HG03521 (cell line): ENCODE results near the gene ZNF574.

Source experiments
- ATAC-seq: cut with Tn5 transposase; IDR thresholded peaks from one replicate; pipeline ENCODE4 v1.9.1; 2021; ENCODE audit warnings: mild to moderate bottlenecking, moderate library complexity; ENCODE audit not compliant: unreplicated experiment

ZNF574 gene

DNA sequence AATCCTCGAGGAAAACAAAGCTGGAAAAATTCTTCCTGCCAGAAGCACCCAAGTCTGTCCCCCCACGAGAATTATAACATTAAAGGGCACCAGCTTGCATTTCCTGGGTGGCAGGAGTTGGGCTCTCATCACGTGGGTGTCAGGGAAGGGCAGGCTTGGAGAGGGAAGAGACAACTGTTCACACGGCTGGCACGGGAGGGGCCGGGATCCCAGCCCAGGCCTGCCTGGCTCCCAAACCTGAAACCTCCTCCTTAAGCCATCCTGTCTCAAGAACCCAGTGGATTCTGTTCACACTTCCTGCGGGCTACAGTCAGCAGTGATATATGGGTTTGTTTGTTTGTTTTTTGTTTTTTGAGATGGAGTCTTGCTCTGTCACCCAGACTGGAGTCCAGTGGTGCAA lies 18.1 kb upstream of the ZNF574 start:
- ATAC-seq, result no peak

DNA sequence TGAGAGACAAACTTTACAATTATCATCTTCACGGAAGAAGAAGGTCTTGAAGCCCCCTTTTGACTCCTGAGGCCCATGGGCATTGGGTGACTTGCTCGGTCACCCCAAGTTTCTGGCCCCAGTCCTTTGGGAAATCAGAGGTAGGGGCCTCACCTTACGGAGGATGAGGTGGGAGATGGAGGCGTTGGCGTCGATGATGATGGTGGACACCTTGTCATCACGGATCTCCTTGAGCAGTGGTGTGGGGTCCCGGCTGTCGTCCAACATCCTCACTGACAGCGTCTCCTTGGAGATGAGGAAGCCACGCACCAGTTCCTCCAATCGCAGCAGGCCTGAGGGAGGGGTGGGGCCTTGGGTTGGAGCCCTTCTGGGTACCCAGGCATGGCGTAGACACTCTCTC lies 16.8 kb upstream of the ZNF574 start:
- ATAC-seq, result no peak

DNA sequence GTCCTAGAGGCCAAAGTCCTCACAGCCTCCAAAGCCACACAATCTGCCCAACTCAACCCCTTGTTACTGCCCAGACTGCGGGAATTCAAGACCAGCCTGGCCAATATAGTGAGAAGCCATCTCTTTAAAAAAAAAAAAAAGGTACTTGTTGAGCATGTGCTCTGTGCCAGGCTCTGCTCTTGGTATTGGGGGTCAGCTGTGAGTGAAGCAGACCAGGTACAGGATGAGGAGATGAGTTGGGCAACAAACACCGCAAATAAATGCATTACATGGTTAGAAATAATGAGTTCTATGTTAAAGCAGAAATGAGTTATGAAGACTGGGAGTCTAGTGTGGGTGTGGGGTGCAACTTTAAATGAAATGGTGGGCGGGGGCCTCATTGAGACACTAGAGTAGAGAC lies 15.8 kb upstream of the ZNF574 start:
- ATAC-seq, result no peak

DNA sequence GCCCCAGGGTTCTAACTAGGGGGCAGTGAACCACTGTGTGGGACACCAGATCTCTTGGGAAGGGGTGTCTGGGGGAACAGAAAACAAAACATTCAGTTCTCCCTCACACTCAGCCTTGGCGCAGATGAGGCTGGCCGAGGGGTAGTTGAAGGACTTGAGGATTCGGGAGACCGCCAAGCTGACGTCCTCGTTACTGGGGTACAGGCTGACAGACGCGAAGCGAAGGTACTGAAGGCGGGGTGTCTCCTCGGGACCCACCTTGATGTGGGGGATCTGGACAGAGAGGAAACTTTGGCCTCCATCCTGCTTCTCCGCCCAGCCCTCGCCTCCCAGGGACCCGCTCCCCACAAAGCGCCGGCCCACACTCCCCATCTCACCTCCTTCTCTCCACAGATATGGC lies 13.6 kb upstream of the ZNF574 start:
- ATAC-seq, result no peak

DNA sequence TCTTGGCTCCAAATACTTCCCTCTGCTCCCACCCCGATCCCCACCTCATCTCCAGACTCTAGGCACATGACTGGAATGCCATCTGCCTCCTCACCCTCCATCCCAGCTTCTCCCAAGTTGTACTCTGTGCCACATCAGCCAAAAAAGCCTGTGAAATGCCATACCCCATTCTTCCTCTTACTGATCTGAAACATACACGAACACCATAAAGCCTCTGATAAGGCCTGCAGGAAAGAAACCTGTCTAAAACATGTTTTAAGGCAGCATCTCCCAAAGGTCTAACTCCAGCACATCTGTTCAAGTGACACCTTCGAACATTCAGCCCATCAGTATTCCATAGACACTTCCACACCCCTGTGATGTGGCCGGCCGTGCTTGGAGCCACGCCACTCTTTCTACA lies 11.5 kb upstream of the ZNF574 start:
- no peak for ATAC-seq

DNA sequence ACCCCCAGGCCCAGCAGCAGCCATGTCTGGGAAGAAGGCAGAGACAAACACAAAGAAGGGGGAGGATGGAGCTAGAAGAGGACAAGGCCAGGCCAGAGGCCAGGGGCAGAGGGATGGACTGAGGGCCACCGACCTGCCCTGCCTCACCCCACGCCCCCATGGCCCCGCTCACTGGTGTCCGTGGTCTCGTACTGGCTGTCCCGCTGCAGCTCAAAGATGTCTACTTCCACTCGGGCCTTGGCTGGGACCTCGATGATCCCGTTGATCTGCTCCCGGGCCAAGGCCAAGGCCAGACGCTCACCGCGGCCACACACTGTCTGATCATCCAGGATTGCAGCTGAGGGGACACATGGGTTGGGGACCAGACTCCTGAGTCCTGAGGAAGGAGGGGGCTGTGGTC lies 10.9 kb upstream of the ZNF574 start:
- no peak for ATAC-seq

DNA sequence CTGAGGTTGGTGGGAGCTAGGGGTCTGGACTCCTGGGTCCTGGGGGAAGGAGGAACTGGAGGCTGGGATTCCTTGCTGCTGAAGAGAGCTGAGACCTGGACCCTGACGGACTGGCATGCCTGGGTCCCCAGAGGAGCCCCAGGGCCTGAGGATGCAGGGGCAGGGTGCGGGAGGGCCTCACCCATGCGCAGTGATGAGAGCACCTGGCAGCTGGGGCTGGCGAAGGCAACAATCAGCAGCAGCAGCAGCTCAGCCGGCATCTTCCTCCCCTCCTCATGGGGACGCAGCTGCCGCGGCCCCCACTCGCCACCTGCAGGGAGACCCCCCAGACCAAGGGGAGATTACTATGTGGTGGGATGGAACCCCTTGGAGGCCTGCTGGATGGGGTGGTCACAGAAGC lies 10.5 kb upstream of the ZNF574 start:
- no peak for ATAC-seq

DNA sequence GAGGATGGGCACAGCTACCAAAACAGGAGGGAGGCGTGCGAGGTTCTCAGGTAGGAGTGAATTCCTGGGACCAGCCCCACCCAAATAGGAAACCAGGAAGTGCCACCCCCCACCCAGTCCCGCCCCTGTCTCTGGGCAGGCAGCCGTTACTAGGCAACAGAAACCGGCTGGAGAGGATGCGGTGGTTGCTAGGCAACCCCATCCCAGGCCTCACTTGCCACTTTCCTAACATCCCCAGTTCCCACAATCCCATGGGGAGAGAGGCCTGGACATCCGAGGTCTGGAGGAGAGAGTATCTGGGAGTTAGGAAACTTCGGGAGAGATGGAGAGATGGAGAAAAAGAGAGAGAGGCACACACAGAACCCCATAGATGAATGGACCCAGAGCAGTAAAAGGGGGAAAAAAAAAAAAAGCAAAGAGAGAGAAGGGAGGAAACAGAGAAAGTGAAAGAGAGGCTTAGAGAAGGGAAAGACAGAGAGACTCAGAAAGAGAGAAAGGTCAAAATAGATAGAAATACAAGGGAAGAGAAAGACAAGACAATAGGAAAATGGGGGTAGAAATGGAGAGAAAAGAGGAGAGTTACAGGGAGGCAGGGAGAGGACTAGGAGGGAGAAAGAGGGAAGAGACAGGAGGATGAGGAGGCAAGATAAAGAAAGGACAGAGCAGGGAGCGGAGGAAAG lies 9.8 kb upstream of the ZNF574 start:
- ATAC-seq, result no peak

DNA sequence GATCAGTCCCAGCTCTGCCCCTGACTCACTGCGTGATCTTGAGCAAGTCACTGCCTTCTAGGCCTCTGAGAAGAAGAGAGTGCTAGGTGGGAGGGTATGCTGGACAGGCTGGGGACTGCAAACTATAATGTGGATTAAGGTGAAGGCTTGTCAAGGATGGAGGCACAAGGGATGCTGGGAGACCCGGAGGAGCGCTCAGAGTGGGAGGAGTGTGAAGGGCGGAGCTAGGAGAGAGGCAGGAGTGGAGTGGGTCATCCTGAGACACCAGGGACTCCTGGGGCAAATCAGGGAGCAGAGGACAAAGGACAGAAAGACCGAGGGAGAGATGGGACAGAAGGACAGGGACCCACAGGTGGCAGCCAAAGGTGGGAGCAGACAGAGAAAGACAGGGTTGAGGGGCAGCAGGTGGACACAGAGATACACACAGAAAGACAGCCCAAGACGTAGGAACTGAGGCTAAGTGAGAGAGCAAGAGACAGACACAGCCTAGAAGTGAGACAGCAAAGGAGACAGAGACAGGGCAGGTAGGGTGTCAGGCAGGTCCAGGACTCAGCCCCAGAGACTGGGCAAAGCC lies 8.6 kb upstream of the ZNF574 start:
- ATAC-seq, result no peak

DNA sequence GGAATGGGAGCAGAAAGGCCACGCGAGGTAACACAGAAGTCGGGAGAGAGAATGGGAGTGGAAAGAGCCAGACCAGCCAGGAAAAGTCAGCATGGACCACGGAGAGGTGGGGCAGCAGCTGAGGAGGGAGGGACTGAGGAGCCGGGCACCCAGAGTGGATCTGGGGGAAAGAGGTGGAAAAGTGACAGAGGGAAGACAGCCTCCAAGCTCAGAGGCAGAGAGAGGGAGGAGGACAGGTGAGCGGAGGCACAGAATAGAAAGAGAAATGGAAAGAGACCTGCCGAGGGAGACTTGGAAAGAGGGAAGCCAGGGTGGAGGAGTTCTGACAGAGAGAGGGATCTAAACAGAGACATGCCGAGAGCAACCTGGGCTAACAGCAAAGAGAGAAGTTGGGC lies 7.6 kb upstream of the ZNF574 start:
- ATAC-seq, result no peak

DNA sequence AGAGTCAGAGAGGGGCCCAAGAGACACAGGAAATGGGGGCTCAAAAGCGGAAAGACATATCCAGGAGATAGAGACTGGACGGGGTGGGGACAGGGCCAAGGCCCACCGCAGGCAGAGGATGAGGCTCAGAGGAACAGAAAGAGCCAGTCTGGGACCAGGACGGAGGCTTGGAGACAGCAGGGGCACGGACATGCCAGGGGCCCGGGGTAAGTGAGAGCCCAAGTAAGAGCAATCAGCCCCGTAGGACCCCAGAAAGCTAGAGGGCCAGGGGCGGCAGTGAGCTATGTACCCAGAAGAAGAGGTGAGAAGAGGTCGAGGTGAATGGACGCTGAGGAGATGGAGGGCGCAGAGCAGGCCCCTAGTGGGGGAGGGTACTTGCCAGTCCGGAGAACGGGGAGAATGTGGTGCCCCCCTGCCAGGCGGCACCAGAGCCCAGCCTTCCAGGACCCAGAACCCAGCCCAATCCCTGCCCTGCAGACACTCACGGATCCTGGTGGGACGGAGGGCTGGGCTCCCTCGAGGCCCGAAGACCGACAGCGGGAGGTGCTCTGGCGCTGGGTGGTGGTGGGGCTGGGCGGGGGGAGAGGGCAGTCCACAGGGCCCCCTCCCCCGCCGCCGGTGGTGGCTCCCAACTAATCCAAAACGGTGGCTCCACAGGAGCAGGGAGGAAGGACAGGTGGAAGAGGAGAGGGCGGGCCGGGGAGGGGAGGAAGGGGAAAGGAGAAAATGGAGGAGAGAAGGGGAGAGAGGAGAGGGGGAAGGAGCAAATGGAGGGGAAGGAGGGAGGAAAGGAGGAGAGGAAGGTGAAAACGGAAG lies 7.0 kb upstream of the ZNF574 start:
- ATAC-seq, result no peak

DNA sequence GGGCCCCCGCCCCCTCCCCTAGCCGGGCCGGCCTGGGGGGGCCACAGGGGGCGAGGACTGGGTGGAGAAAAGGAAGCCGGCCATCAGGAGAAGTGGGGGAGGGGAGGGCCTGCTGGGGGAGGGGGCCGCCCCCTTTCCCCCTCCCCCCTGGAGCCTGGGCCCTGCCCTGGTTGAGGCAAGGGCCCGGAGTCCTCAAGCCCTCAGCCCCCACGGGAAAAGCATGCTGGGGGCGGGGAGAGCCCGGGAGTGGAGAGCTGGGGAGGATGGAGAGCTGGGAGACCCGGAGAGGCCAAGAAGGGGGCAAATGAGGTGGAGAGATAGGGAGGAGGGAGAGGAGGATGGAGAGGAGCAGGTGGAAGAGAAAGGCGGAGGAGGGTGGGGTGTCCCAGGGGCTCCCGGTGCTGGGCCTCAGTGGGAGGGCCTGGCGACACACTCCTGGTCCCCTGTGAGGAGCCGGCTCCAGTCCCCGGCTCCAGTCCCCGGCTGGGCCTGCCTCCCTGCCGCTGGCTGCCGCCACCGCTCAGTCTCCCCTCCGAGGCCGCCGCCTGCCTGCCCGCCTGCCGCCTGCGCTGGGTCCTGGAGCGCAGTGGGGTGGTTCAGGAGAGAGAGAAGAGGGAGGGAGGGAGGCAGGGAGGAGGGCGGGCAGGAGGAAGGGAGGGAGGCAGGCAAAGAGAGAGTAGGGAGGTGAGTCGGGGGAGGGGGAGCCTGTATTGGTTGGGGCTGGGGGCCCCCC lies 6.2 kb upstream of the ZNF574 start, which contains the start of gene GRIK5:
Gene GRIK5, minus strand, starts transcription at position 588 of the 733 bp plus-strand sequence. CDS start 4,436 bp downstream, outside the sequence.
- no peak for ATAC-seq

DNA sequence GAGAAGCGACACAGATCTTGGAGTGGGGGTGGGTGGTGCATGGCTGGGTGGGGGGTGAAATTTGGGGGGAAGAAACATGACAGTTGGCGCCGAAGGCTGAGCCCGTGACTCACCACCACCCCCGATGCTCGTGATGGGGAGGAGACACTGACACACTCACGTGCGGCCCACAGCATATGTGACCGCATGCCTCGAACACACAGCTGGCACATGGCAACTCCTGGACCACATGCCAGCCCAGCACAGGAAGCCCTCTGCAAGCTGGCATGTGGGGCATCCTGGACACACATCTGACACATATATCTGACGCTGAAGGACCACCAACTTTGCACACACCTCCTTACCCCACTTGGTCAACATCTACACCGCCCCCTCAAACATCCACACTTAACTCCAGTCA lies 4.7 kb upstream of the ZNF574 start:
- no peak for ATAC-seq

DNA sequence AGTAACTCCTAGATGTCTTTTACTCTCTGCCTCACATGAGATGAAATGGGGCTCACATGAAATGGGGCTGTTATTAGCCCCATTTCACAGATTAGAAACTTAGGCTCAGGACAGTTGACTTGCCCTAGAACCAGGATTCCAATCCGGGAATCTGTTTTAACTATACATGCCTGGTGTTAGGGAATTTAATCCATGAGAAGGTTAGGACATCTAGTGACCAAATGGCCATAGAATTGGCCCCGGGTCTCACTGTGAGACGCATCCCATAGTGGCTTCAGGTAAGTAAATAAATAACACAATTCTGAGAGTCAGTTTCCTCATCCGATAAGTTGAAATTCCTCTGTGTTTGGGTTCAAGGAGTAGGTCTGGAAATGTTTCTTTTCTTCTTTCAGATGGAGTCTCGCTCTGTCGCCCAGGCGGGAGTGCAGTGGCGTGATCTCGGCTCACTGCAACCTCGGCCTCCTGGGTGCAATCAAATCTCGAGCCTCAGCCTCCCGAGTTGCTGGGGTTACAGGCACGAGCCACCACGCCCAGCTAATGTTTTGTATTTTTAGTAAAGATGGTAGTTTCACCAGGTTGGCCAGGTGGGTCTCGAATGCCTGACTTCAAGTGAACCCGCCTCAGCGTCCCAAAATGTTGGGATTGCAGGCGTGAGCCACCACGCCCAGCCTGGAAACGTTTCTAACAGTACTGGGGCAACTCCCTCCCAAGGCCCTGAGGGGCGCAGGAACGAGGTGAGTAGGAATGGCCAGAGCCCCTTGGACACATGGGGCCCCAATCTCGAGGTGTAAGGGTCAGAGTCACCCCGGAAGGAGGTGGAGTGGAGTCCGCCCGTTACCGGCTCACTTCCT lies 1.2 kb upstream of the ZNF574 start:
- ATAC-seq, result no peak

DNA sequence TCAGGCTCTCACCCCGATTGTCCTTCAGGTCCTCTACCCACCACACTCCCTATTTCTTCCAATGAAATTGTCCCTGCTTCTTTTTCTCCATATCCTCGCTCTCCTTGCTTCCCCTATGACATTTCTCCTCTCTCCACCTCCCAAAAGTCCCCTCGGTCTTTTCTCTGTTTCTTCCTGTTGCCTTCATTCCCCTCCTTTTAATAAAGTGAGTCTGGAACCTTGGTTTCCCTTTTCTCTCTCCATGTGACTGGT lies 676 bp upstream of the ZNF574 start:
- ATAC-seq, result no peak

DNA sequence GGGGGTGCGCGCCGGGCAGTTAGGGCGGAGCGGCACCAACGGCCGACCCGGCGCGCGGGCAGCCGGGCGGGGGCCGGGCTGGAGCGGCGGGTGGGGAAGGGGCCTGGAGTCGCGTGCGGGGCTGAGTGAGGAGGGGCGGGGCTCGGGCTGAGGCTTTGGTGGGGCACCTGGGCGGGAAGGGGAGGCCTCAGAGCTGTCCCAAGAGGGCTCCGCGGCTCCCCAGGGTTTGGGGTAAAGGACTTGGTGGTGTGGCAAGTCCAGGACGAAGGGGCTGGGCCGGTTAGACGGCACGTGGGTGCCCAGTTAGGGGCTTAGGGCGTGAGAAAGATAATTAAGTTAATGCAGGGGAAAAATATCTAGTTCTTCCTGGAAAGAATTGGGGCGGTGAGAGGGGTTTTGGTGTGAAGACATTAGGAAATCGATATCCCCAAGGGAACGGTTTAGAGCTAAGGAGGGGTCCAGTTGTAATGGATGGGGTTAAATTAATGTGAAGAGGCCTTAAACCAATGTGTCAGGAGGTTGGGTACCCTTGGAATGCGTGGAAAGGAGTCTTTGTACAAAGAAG lies 496 bp downstream of the ZNF574 start:
- ATAC-seq, result no peak

DNA sequence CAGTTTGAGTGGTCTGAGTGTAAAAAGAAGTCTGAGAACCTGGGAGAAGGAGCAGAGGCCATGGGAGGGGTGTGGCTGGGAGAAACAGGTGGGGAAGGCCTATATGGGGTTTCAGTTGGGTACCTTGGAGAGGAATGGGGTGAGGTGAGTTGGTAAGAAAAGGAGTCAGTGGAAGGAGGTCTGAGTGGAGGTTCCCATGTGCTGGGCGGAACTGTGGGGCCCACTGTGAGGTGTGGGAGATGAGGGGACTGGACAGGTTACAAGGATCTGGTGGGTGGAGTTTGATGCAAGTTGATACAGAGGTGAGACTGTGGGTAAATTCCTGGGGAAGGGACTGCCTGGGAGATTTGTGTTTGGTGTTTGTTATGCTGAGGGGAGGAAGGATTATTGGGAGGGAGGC lies 2.1 kb downstream of the ZNF574 start:
- no peak for ATAC-seq

DNA sequence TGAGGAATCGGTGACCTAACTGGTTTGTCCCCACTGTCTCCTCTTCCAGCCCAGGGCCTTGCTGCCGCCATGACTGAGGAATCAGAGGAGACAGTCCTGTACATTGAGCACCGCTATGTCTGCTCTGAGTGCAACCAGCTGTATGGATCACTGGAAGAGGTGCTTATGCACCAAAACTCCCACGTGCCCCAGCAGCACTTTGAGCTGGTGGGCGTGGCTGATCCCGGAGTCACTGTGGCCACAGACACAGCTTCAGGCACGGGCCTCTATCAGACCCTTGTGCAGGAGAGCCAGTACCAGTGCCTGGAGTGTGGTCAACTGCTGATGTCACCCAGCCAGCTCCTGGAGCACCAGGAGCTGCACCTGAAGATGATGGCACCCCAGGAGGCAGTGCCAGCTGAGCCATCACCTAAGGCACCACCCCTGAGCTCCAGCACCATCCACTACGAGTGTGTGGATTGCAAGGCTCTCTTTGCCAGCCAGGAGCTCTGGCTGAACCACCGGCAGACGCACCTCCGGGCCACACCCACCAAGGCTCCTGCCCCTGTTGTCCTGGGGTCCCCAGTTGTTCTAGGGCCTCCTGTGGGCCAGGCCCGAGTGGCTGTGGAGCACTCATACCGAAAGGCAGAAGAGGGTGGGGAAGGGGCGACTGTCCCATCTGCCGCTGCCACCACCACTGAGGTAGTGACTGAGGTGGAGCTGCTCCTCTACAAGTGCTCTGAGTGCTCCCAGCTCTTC lies 2.7 kb downstream of the ZNF574 start:
- ATAC-seq, result no peak

DNA sequence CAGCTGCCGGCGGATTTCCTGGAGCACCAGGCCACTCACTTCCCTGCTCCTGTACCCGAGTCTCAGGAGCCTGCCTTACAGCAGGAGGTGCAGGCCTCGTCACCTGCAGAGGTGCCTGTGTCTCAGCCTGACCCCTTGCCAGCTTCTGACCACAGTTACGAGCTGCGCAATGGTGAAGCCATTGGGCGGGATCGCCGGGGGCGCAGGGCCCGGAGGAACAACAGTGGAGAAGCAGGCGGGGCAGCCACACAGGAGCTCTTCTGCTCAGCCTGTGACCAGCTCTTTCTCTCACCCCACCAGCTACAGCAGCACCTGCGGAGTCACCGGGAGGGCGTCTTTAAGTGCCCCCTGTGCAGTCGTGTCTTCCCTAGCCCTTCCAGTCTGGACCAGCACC lies 3.3 kb downstream of the ZNF574 start:
- no peak for ATAC-seq
